Neural cell (in vitro differentiated cells): ENCODE results near the gene WASF1.

Experiments used
- CTCF ChIP-seq: fragments of 450-650 bp; IDR thresholded peaks from 2 replicates; pipeline ENCODE4 v1.5.1; 2014; ENCODE audit warnings: antibody characterized with exemption, mild to moderate bottlenecking, moderate library complexity; ENCODE audit not compliant: poor library complexity, severe bottlenecking
- EP300 ChIP-seq: fragments of 450-650 bp; conservative IDR thresholded peaks from 2 replicates; pipeline ENCODE4 v1.6.1; 2014; ENCODE audit warnings: antibody characterized with exemption, mild to moderate bottlenecking, moderate library complexity; ENCODE audit not compliant: poor library complexity, severe bottlenecking
- MXI1 ChIP-seq: fragments of 450-650 bp; conservative IDR thresholded peaks from 2 replicates; pipeline ENCODE4 v1.6.1; 2014; ENCODE audit warnings: antibody characterized with exemption, mild to moderate bottlenecking; ENCODE audit not compliant: poor library complexity, severe bottlenecking
- POLR2AphosphoS5 ChIP-seq: IDR thresholded peaks from 2 replicates; pipeline ENCODE4 v1.6.1; 2012
- RAD21 ChIP-seq: fragments of 450-650 bp; conservative IDR thresholded peaks from 2 replicates; pipeline ENCODE4 v1.6.1; 2014; ENCODE audit warnings: antibody characterized with exemption, mild to moderate bottlenecking, moderate library complexity
- REST ChIP-seq: IDR thresholded peaks from 2 replicates; pipeline ENCODE4 v1.6.1; 2012; ENCODE audit warnings: borderline replicate concordance
- SMC3 ChIP-seq: fragments of 450-650 bp; conservative IDR thresholded peaks from 2 replicates; pipeline ENCODE4 v1.6.1; 2014; ENCODE audit warnings: antibody characterized with exemption, mild to moderate bottlenecking, moderate library complexity; ENCODE audit not compliant: poor library complexity

GRCh38 chr6:110083875-110084585 lies 95.4 kb downstream of the WASF1 start:
- no peak for TF ChIP-seq CTCF
- no peak for TF ChIP-seq REST
- TF ChIP-seq POLR2AphosphoS5, result no peak
- no peak for TF ChIP-seq EP300
- TF ChIP-seq MXI1, result no peak
- TF ChIP-seq SMC3, result no peak
- TF ChIP-seq RAD21, result no peak
